GM19455 (cell line): ENCODE data around the gene PA2G4.
"Not testable (repeated sequence)": the region's sequence is repeated elsewhere in the genome, so short reads cannot be mapped to it uniquely, and the experiment has no call there.

ENCODE experiments used
- ATAC-seq: cut with Tn5 transposase; IDR thresholded peaks from one replicate; pipeline ENCODE4 v1.9.1; 2021; ENCODE audit not compliant: unreplicated experiment

PA2G4 gene

DNA sequence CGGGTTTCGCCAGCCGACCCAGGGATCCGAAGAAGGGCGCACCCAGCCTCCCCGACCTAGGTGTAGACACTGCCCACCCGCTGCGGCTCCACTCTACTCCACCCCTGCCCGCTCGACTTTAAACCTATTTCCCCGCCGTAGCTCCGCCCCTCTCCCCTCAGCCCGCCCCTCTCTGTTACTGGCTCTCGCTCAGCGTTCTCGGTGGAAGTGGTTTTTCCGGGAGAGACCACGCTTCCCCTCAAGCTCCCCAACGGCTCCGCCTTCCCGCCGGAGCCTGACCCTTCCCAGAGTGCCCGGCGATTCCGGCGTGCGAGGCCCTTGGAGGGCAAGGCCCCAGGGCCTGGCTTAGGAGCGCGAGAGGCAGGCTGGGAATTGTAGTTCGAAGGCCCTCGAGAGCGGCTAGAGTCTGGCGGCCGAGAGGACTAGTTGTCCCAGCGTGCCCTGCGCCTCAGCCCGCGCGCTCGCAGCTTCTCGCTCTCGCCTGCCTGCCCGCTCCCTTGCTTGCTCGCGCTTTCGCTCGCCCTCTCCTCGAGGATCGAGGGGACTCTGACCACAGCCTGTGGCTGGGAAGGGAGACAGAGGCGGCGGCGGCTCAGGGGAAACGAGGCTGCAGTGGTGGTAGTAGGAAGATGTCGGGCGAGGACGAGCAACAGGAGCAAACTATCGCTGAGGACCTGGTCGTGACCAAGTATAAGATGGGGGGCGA is at the start of gene PA2G4:
TSS of gene PA2G4 (plus strand) at position 451 of the 706 bp plus-strand sequence. CDS start at position 630, 179 bp downstream.
- peak; percentile 92 for ATAC-seq

- not testable (repeated sequence) for ATAC-seq
These were observed 44.4 kb upstream of the PA2G4 start for GRCh38 chr12:56059964-56060363.

- no peak for ATAC-seq
These were observed 42.4 kb upstream of the PA2G4 start for GRCh38 chr12:56061982-56062381.

DNA sequence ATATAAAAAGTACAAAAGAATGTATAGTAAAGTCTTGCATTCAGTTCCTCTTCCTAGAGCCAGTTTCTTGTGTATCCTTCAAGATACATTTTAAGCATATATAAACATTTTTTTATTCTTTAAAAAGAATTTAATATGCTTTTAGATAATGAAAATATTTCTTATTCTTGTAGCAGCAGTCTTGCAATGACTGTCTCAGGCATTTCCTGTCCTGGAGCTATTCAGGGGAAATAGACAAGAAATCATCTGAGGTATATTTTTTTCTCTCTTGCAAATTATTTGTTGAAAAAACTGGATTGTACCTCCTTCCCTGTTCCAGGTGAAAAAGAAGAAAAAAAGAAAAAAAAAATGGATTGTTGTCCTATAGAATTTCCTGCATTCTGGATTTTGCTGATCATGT is 41.4 kb upstream of the PA2G4 start:
- no peak for ATAC-seq

DNA sequence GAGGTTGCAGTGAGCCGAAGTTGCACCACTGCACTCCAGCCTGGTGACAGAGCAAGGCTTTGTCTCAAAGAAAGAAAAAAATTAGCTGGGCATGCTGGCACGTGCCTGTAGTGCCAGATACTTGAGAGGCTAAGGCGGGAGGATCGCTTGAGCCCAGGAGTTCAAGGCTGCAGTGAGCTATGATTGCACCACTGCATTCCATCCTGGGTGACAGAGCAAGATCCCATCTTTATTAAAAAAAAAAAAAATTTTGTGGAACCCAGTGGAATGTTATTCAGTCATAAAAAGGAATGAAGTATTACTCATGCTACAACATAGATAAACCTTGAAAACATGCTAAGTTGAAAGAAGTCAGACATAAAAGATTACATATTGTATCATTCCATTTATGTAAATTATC is 32.7 kb upstream of the PA2G4 start:
- no peak for ATAC-seq

- ATAC-seq = no peak
These were observed 30.0 kb upstream of the PA2G4 start for GRCh38 chr12:56074396-56074795.

- not testable (repeated sequence) for ATAC-seq
These were observed 26.4 kb upstream of the PA2G4 start for GRCh38 chr12:56077966-56078365.

DNA sequence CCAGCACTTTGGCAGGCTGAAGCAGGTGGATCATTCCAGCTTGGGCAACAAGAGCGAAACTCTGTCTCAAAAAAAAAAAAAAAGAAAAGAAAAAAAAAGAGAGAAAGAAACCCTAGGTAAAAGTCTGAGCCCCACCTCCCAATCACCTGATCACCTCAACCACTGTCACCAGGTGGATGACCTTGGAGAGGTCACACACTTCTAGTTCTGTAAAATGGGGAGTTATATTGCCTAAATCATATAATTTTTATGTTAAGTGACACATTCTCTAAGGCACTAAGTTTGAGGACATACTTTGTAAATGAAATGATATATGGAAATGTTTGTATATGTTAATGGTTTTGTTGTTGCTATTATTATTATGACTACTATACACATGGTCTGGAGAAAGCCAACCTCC is 25.9 kb upstream of the PA2G4 start:
- no peak for ATAC-seq

GRCh38 chr12:56078931-56079722 is 25.2 kb upstream of the PA2G4 start:
- peak; percentile 76 for ATAC-seq

- no peak for ATAC-seq
These were observed 24.4 kb upstream of the PA2G4 start, which contains the start of gene ERBB3 for GRCh38 chr12:56079723-56080555. Gene ERBB3, plus strand, starts transcription at chr12:56080165. Its CDS starts 136 bp downstream, at chr12:56080301.

- ATAC-seq = no peak
These were observed 23.7 kb upstream of the PA2G4 start for GRCh38 chr12:56080556-56081138.

GRCh38 chr12:56081393-56082347 is 22.7 kb upstream of the PA2G4 start:
- ATAC-seq = no peak

GRCh38 chr12:56082382-56082781 is 22.0 kb upstream of the PA2G4 start:
- no peak for ATAC-seq

DNA sequence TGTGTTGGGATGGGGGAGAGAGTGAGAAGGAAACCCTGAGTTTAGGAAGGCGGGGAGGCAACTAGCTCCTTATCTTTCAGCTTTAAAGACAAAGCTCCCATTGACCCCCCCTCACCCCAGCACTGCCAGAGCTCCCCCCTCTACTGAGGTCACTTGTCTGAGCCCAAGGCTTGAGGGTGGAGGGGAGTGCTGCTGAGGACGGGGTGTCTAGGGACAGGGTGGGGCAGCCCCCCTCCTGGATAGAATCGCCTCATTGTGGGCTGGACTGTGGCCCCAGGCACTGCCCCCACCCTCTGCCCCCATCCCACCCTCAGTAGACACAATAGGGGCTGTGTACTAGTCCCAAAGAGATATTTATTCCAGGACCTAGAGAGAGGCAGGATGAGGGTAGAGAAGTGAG is 21.4 kb upstream of the PA2G4 start:
- ATAC-seq = no peak

DNA sequence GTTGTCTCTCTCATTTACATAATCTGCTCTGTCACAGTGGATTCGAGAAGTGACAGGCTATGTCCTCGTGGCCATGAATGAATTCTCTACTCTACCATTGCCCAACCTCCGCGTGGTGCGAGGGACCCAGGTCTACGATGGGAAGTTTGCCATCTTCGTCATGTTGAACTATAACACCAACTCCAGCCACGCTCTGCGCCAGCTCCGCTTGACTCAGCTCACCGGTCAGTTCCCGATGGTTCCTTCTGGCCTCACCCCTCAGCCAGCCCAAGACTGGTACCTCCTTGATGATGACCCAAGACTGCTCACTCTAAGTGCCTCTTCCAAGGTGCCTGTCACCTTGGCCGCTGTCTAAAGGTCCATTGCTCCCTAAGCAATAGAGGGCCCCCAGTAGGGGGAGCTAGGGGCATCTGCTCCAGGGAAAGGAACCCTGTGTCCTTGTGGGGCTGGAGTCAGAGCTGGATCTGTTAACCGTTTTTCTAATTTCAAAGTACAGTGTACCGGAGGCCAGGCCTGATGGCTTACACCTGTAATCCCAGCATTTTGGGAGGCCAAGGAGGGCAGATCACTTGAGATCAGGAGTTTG is 19.3 kb upstream of the PA2G4 start:
- no peak for ATAC-seq

- no peak for ATAC-seq
These were observed 18.3 kb upstream of the PA2G4 start for GRCh38 chr12:56086096-56086495.

DNA sequence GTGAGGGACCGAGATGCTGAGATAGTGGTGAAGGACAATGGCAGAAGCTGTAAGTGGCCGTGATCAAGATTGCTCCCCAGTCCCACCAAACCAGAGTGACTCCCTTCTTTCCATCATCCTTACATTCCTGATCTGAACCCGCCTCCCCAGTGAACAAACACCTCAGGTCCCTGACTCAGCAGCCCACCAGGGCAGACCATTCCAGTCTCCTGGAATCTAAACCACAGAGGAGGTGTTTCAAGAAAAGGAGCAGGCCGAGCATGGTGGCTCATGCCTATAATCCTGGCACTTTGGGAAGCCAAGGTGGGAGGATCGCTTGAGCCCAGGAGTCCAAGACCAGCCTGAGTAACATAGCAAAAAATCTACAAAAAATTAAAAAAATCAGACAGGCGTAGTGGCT is 17.8 kb upstream of the PA2G4 start:
- ATAC-seq = no peak

DNA sequence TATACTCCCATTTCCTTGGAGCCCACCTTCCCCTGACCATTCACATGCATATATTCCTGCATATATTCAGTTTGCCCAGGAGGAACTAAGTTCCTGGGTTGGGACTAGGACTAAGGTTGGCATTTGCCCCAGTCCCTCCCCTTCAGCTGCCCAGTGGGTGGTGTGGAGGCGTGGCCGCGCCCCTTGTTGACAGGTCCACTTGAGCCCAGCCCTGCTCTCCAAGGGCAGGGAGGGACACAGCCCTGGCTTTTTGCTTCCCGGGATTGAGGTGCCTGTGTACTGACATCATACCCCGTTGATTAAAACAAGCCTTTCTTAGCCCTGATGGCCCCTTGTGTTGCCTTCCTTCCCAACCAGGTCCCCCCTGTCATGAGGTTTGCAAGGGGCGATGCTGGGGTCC is 17.1 kb upstream of the PA2G4 start:
- no peak for ATAC-seq

DNA sequence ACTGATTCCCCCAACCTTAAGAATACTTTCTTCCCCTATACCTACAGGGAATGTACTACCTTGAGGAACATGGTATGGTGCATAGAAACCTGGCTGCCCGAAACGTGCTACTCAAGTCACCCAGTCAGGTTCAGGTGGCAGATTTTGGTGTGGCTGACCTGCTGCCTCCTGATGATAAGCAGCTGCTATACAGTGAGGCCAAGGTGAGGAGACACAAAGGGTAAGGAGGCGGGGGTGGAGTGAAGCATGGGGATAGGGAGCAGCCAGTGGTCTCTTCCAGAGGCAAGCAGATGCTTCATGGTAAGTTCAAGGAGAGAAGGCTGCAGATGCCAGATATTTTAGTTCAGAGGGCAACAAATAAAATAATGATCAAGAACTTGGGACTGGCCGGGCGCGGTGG is 6.6 kb upstream of the PA2G4 start:
- ATAC-seq = no peak

DNA sequence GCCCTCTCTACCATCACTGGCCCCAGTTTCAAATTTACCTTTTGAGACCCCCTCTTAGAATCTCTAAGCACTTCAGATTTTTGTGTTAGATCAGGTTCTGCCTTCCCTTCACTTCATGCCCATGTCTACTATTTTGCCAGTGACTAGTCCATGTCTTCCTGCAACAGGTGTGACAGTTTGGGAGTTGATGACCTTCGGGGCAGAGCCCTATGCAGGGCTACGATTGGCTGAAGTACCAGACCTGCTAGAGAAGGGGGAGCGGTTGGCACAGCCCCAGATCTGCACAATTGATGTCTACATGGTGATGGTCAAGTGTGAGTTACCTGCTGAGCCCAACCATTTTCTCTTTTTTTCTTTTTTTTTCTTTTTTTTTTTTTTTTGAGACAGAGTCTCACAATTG is 5.8 kb upstream of the PA2G4 start:
- no peak for ATAC-seq
